ENCODE measurements around the gene ALDH8A1. TPM values are rescaled to one million over a fixed set of nuclear protein-coding genes. Genes with fewer than 3 reads are reported as not detected.

The ALDH8A1 gene
- polyA plus RNA-seq, 3 donors = 0.77 TPM; not detected in 2

DNA sequence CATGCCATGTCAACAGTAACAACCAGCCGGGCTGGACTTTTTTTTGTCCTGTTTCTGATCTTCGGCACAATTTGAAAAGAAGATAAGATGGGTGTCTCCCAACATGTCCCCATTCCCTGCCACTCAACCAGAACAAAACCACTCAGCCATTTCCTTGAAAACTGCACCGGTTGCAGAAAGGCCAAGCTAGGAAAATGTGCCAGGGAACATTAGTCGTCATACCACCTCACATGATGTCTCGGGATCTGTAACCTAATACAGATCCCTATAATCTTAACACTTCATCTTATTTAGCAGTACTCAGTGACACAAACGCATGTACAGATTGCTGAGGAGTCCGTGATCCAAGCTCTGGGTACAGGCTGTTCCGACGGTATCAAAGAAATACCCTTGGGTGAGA, 46.5 kb downstream of the ALDH8A1 start:
- intact Hi-C loops (cut with micrococcal nuclease) = no loop called here
- Histone ChIP-seq H3K4me1 (ENCODE audit: control insufficient read depth in 1 of 2, insufficient read depth in 2 of 2, low read length in 2 of 2) (no peaks in the 10 kb centered on the region), H4K20me1 (ENCODE audit: insufficient read depth, low read length) (no peaks in the 10 kb centered on the region), H3K36me3 (replicated peaks in 1 of 2; ENCODE audit: control insufficient read depth in 1 of 2, insufficient read depth in 2 of 2, low read length in 2 of 2) (no peaks in the 10 kb centered on the region), H3K4me3 (replicated peaks in 1 of 3; ENCODE audit: low read depth in 2 of 3, low read length in 3 of 3) (no peak overlapping the region), H3K27ac (ENCODE audit: low read depth in 1 of 2, low read length in 2 of 2) (no peak overlapping the region), H3K4me2 (replicated peaks; ENCODE audit: extremely low read depth, low read length, poor library complexity, severe bottlenecking) (no peak overlapping the region), H3K9me3 (replicated peaks in 1 of 2; ENCODE audit: control insufficient read depth in 1 of 2, insufficient read depth in 1 of 2, low read length in 2 of 2) (no peaks in the 10 kb centered on the region), H3K27me3 (ENCODE audit: control insufficient read depth in 2 of 2, insufficient read depth in 2 of 2, low read length in 2 of 2) (no peaks in the 10 kb centered on the region), H3K79me2 (ENCODE audit: insufficient read depth, low read length) (no peaks in the 10 kb centered on the region), H2AFZ (ENCODE audit: insufficient read depth, low read depth, low read length, poor library complexity, severe bottlenecking) (no peak overlapping the region), H3K9ac (ENCODE audit: insufficient read depth, low read length, poor library complexity, severe bottlenecking) (no peak overlapping the region)
- Mint-ChIP-seq H3K27me3 (ENCODE audit: low read depth in 3 of 3) (peaks cover 0 to 1% (median 0%) of the 10 kb centered on the region in 3 donors), H3K9me3 (peaks cover 0 to 11% (median 5%) of the 10 kb centered on the region in 7 donors), H3K27ac (no peak overlapping the region), H3K36me3 (no peaks in the 10 kb centered on the region), H3K4me3 (no peak overlapping the region), H3K4me1 (no peaks in the 10 kb centered on the region)
- 78% methylated on average over 4 of the region's 9 CpGs for WGBS (ENCODE audit: insufficient coverage)
- no peak for DNase-seq
- TF ChIP-seq, protein P1, sequence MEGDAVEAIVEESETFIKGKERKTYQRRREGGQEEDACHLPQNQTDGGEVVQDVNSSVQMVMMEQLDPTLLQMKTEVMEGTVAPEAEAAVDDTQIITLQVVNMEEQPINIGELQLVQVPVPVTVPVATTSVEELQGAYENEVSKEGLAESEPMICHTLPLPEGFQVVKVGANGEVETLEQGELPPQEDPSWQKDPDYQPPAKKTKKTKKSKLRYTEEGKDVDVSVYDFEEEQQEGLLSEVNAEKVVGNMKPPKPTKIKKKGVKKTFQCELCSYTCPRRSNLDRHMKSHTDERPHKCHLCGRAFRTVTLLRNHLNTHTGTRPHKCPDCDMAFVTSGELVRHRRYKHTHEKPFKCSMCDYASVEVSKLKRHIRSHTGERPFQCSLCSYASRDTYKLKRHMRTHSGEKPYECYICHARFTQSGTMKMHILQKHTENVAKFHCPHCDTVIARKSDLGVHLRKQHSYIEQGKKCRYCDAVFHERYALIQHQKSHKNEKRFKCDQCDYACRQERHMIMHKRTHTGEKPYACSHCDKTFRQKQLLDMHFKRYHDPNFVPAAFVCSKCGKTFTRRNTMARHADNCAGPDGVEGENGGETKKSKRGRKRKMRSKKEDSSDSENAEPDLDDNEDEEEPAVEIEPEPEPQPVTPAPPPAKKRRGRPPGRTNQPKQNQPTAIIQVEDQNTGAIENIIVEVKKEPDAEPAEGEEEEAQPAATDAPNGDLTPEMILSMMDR (IDR thresholded peaks at IDR 0.05) = no peak

DNA sequence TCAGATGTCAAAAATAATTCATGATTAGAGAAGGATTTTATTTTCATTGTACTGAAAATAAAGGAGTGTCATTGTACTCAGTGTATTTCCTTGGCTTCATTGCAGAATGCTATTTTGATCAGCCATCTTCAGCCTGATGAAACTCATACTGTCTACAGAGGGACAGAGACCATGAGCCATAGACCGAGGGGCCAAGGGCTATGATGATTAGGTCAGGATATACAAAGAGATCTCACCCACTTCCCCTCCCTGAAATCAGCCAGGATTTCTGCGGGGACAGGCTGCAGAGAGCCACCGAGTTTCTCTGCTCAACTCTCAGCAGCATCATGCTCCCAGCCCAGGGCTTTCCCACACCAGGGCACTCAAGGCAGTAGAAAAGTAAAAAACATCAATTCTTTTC, 47.0 kb downstream of the ALDH8A1 start:
- no peaks in the 10 kb centered on the region for H3K36me3 ChIP-seq (replicated peaks in 1 of 2; ENCODE audit: control insufficient read depth in 1 of 2, insufficient read depth in 2 of 2, low read length in 2 of 2)
- H3K27ac ChIP-seq (ENCODE audit: low read depth in 1 of 2, low read length in 2 of 2) = no peak overlapping the region
- TF ChIP-seq, protein P1 (IDR thresholded peaks at IDR 0.05) = no peak
- no peaks in the 10 kb centered on the region for H3K4me1 ChIP-seq (ENCODE audit: control insufficient read depth in 1 of 2, insufficient read depth in 2 of 2, low read length in 2 of 2)
- intact Hi-C loops (cut with micrococcal nuclease) = no loop called here
- no peaks in the 10 kb centered on the region for H3K36me3 Mint-ChIP-seq
- H2AFZ ChIP-seq (ENCODE audit: insufficient read depth, low read depth, low read length, poor library complexity, severe bottlenecking) = no peak overlapping the region
- no peaks in the 10 kb centered on the region for H4K20me1 ChIP-seq (ENCODE audit: insufficient read depth, low read length)
- H3K4me3 ChIP-seq (replicated peaks in 1 of 3; ENCODE audit: low read depth in 2 of 3, low read length in 3 of 3) = no peak overlapping the region
- DNase-seq = no peak
- no peak overlapping the region for H3K27ac Mint-ChIP-seq
- H3K27me3 ChIP-seq (ENCODE audit: control insufficient read depth in 2 of 2, insufficient read depth in 2 of 2, low read length in 2 of 2) = no peaks in the 10 kb centered on the region
- H3K4me1 Mint-ChIP-seq = no peaks in the 10 kb centered on the region
- H3K27me3 Mint-ChIP-seq (ENCODE audit: low read depth in 3 of 3) = peaks cover 0 to 1% (median 0%) of the 10 kb centered on the region in 3 donors
- no peak overlapping the region for H3K4me2 ChIP-seq (replicated peaks; ENCODE audit: extremely low read depth, low read length, poor library complexity, severe bottlenecking)
- no peak overlapping the region for H3K4me3 Mint-ChIP-seq
- 58% methylated on average over 2 of the region's 3 CpGs for WGBS (ENCODE audit: insufficient coverage)
- peaks cover 0 to 11% (median 5%) of the 10 kb centered on the region in 7 donors for H3K9me3 Mint-ChIP-seq
- no peak overlapping the region for H3K9ac ChIP-seq (ENCODE audit: insufficient read depth, low read length, poor library complexity, severe bottlenecking)
- H3K79me2 ChIP-seq (ENCODE audit: insufficient read depth, low read length) = no peaks in the 10 kb centered on the region
- no peaks in the 10 kb centered on the region for H3K9me3 ChIP-seq (replicated peaks in 1 of 2; ENCODE audit: control insufficient read depth in 1 of 2, insufficient read depth in 1 of 2, low read length in 2 of 2)

All from CD14-positive monocyte (primary cell).